Measurements from ENCODE around the gene APPL1. TPM values are rescaled to one million over a fixed set of nuclear protein-coding genes. Genes with fewer than 3 reads are reported as not detected.
A peak's percentile ranks its signal among the peaks of the same experiment; 100 is the strongest.

APPL1 gene
- total and polyA plus RNA-seq, 2 of the 13 experiments (the other 11 are each of a cell fraction or from before 2014, with no cell fraction given), result 14.3 to 29.0 TPM

GRCh38 chr3:57227204-57227929 is at the start of gene APPL1 (continued):
- TF ChIP-seq, protein P1, sequence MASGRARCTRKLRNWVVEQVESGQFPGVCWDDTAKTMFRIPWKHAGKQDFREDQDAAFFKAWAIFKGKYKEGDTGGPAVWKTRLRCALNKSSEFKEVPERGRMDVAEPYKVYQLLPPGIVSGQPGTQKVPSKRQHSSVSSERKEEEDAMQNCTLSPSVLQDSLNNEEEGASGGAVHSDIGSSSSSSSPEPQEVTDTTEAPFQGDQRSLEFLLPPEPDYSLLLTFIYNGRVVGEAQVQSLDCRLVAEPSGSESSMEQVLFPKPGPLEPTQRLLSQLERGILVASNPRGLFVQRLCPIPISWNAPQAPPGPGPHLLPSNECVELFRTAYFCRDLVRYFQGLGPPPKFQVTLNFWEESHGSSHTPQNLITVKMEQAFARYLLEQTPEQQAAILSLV (CRISPR knock-in tag; IDR thresholded peaks at IDR 0.05; ENCODE audit: borderline replicate concordance), result peak; percentile 51; the same call in 1 of the 2 replicates
- TF ChIP-seq RELA (CRISPR knock-in tag; IDR thresholded peaks at IDR 0.05) (no peak), ZNF781 (CRISPR knock-in tag; IDR thresholded peaks at IDR 0.05; ENCODE audit: borderline replicate concordance, not compliant biosample characterization) (no peak), KLF15 (CRISPR knock-in tag; IDR thresholded peaks at IDR 0.05; ENCODE audit: borderline replicate concordance) (no peak), THAP8 (CRISPR knock-in tag; IDR thresholded peaks at IDR 0.05; ENCODE audit: borderline replicate concordance) (no peak), TMF1 (CRISPR knock-in tag; IDR thresholded peaks at IDR 0.05; ENCODE audit: low read depth) (peak; percentile 92), ZNF777 (CRISPR knock-in tag; IDR thresholded peaks at IDR 0.05) (peak; percentile 67; the same call in 1 of the 2 replicates), GPBP1L1 (CRISPR knock-in tag; IDR thresholded peaks at IDR 0.05) (no peak), AHDC1 (CRISPR knock-in tag; IDR thresholded peaks at IDR 0.05; ENCODE audit: borderline replicate concordance) (no peak), LCORL (IDR thresholded peaks at IDR 0.05) (no peak), LCORL (CRISPR knock-in tag; IDR thresholded peaks at IDR 0.05) (no peak), NR2F6 (IDR thresholded peaks at IDR 0.05) (no peak), NR2F6 (CRISPR knock-in tag; IDR thresholded peaks at IDR 0.05) (peak; percentile 26; the same call in 1 of the 2 replicates), DNMT3B (CRISPR knock-in tag; conservative IDR thresholded peaks at IDR 0.05) (0 out of 2 replicates have a peak, but pooled peaks have one; percentile 25)
- TF ChIP-seq, protein P2, sequence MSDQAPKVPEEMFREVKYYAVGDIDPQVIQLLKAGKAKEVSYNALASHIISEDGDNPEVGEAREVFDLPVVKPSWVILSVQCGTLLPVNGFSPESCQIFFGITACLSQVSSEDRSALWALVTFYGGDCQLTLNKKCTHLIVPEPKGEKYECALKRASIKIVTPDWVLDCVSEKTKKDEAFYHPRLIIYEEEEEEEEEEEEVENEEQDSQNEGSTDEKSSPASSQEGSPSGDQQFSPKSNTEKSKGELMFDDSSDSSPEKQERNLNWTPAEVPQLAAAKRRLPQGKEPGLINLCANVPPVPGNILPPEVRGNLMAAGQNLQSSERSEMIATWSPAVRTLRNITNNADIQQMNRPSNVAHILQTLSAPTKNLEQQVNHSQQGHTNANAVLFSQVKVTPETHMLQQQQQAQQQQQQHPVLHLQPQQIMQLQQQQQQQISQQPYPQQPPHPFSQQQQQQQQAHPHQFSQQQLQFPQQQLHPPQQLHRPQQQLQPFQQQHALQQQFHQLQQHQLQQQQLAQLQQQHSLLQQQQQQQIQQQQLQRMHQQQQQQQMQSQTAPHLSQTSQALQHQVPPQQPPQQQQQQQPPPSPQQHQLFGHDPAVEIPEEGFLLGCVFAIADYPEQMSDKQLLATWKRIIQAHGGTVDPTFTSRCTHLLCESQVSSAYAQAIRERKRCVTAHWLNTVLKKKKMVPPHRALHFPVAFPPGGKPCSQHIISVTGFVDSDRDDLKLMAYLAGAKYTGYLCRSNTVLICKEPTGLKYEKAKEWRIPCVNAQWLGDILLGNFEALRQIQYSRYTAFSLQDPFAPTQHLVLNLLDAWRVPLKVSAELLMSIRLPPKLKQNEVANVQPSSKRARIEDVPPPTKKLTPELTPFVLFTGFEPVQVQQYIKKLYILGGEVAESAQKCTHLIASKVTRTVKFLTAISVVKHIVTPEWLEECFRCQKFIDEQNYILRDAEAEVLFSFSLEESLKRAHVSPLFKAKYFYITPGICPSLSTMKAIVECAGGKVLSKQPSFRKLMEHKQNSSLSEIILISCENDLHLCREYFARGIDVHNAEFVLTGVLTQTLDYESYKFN (CRISPR knock-in tag; conservative IDR thresholded peaks at IDR 0.05), result no peak

Measured in HepG2 (cell line).